MM.1S (cell line): ENCODE results near the gene PRG3.

Source experiments
- DNase-seq: peaks from one replicate; pipeline ENCODE4 v3.0.0-alpha.2; 2015
- H2AFZ ChIP-seq: fragments of 300-600 bp; sonication (generic); 2 replicates; pipeline ENCODE4 v1.6.0; 2016; ENCODE audit warnings: antibody characterized with exemption, low read length
- H3F3A ChIP-seq: fragments of 300-600 bp; sonication (generic); 2 replicates; pipeline ENCODE4 v1.6.1; 2016; ENCODE audit warnings: mild to moderate bottlenecking, antibody characterized with exemption, low read length, moderate library complexity, mixed read lengths; ENCODE audit not compliant: insufficient read depth
- H3K27ac ChIP-seq: fragments of 300-600 bp; sonication (generic); 2 replicates; pipeline ENCODE4 v1.5.1; 2016; ENCODE audit warnings: mild to moderate bottlenecking, low read length
- H3K27me3 ChIP-seq: fragments of 300-600 bp; sonication (generic); replicated peaks from 2 replicates; pipeline ENCODE4 v1.6.0; 2016; ENCODE audit warnings: low read length; ENCODE audit not compliant: insufficient read depth
- H3K36me3 ChIP-seq: fragments of 300-600 bp; sonication (generic); replicated peaks from 2 replicates; pipeline ENCODE4 v1.6.1; 2016; ENCODE audit warnings: mild to moderate bottlenecking, low read length, mixed read lengths; ENCODE audit not compliant: insufficient read depth
- H3K4me1 ChIP-seq: fragments of 300-600 bp; sonication (generic); 2 replicates; pipeline ENCODE4 v1.6.1; 2016; ENCODE audit warnings: low read length, mixed read lengths
- H3K4me2 ChIP-seq: fragments of 300-600 bp; sonication (generic); 2 replicates; pipeline ENCODE4 v1.6.0; 2016; ENCODE audit warnings: low read depth, low read length
- H3K4me3 ChIP-seq: fragments of 300-600 bp; sonication (generic); 2 replicates; pipeline ENCODE4 v1.5.1; 2016; ENCODE audit warnings: low read length, mixed read lengths
- H3K79me2 ChIP-seq: fragments of 300-600 bp; sonication (generic); 2 replicates; pipeline ENCODE4 v1.6.1; 2016; ENCODE audit warnings: mixed run types, low read length, mixed read lengths
- H3K9ac ChIP-seq: fragments of 300-600 bp; sonication (generic); 2 replicates; pipeline ENCODE4 v1.6.1; 2016; ENCODE audit warnings: low read length, mixed read lengths
- H3K9me2 ChIP-seq: fragments of 300-600 bp; sonication (generic); replicated peaks from 2 replicates; pipeline ENCODE4 v1.6.1; 2016; ENCODE audit warnings: mild to moderate bottlenecking, low read length, mixed read lengths; ENCODE audit not compliant: insufficient read depth
- H3K9me3 ChIP-seq: fragments of 300-600 bp; sonication (generic); replicated peaks from 2 replicates; pipeline ENCODE4 v1.6.1; 2016; ENCODE audit warnings: mild to moderate bottlenecking, low read length, mixed read lengths; ENCODE audit not compliant: insufficient read depth
- H4K20me1 ChIP-seq: fragments of 300-600 bp; sonication (generic); 2 replicates; pipeline ENCODE4 v1.6.1; 2016; ENCODE audit warnings: mild to moderate bottlenecking, low read length, moderate library complexity, mixed read lengths; ENCODE audit not compliant: insufficient read depth
- EZH2 ChIP-seq: fragments of 300-600 bp; sonication (generic); optimal IDR thresholded peaks from 2 replicates; pipeline ENCODE3; 2017; ENCODE audit warnings: low read depth, mild to moderate bottlenecking, antibody characterized with exemption, low read length, mixed read lengths
- EZH2phosphoT487 ChIP-seq: fragments of 300-600 bp; sonication (generic); IDR thresholded peaks from 2 replicates; pipeline ENCODE4 v1.6.1; 2018; ENCODE audit warnings: antibody characterized with exemption, low read length
- TF ChIP-seq, protein P1 (sequence below): fragments of 300-600 bp; sonication (generic); IDR thresholded peaks from 2 replicates; pipeline ENCODE4 v1.5.1; 2016; ENCODE audit warnings: antibody characterized with exemption, low read length, mixed read lengths

PRG3 gene

DNA sequence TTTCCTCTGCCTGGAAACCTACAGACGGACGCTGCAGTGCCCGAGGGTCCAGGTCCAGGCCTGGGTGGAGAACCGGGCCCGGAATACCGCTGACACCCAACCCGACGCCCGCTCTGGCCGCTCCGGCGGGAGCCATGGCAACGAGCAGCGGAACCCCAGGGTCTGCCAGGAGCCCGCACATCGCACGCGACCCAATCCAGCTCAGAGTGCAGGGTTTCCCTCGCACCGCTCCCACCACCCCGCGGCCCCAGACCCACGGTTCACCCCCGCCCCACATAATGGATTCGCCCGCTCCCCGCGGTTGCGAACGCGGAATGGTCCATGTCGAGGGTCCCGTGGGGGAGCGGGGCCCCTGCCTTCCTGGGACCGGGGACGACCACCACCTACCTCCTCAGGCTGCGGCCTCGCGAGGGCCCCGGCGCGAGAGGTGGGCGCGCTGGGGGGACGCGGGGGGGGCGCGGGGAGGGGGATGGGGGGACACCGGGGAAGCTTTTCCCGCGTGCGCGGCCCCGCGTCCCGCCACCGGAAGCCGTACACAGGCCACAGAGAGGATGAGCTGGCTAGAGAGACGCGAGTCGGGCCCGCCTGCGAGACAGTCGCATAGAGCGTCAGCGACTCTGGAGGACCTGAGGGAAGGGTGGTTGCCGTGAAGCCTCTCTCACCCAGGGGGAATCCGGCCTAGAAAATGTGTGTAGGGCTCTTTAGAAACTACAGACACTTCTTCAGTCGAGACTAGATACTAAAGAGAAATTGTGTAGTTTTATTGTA, 45.4 kb downstream of the PRG3 start, which contains the start of gene SSRP1:
SSRP1 (minus strand) TSS at position 550 of the 768 bp plus-strand sequence. CDS start 771 bp downstream, outside the sequence.
- Histone ChIP-seq H2AFZ (peak within 1 kb of the TSS; percentile 93), H3K79me2 (peaks cover 56% of the 10 kb centered on the region), H4K20me1 (no peaks in the 10 kb centered on the region), H3F3A (no peaks in the 10 kb centered on the region), H3K9ac (peak within 1 kb of the TSS; percentile 95), H3K9me2 (no peaks in the 10 kb centered on the region), H3K36me3 (peaks cover 15% of the 10 kb centered on the region), H3K27me3 (0 out of 2 replicates have a peak, but pooled peaks cover 3% of the 10 kb centered on the region), H3K9me3 (no peaks in the 10 kb centered on the region), H3K4me1 (peaks cover 13% of the 10 kb centered on the region), H3K4me2 (peak within 1 kb of the TSS; percentile 86), H3K4me3 (peak within 1 kb of the TSS; percentile 75), H3K27ac (peak within 1 kb of the TSS; percentile 51)
- no peak for TF ChIP-seq EZH2
- TF ChIP-seq, protein P1, sequence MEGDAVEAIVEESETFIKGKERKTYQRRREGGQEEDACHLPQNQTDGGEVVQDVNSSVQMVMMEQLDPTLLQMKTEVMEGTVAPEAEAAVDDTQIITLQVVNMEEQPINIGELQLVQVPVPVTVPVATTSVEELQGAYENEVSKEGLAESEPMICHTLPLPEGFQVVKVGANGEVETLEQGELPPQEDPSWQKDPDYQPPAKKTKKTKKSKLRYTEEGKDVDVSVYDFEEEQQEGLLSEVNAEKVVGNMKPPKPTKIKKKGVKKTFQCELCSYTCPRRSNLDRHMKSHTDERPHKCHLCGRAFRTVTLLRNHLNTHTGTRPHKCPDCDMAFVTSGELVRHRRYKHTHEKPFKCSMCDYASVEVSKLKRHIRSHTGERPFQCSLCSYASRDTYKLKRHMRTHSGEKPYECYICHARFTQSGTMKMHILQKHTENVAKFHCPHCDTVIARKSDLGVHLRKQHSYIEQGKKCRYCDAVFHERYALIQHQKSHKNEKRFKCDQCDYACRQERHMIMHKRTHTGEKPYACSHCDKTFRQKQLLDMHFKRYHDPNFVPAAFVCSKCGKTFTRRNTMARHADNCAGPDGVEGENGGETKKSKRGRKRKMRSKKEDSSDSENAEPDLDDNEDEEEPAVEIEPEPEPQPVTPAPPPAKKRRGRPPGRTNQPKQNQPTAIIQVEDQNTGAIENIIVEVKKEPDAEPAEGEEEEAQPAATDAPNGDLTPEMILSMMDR, result 0 out of 2 replicates have a peak, but pooled peaks have one; percentile 8
- no peak for TF ChIP-seq EZH2phosphoT487
- DNase-seq, result peak; percentile 91

GRCh38 chr11:57335023-57335342, 46.0 kb downstream of the PRG3 start:
- Histone ChIP-seq H3F3A (no peaks in the 10 kb centered on the region), H2AFZ (peak overlapping the region; percentile 74), H3K27me3 (0 out of 2 replicates have a peak, but pooled peaks cover 3% of the 10 kb centered on the region), H3K4me1 (peaks cover 13% of the 10 kb centered on the region), H3K27ac (peak overlapping the region; percentile 51), H3K4me3 (peak overlapping the region; percentile 75), H3K36me3 (peaks cover 18% of the 10 kb centered on the region), H3K9ac (peak overlapping the region; percentile 95), H3K79me2 (peaks cover 61% of the 10 kb centered on the region), H4K20me1 (no peaks in the 10 kb centered on the region), H3K9me2 (no peaks in the 10 kb centered on the region), H3K4me2 (peak overlapping the region; percentile 86), H3K9me3 (no peaks in the 10 kb centered on the region)
- no peak for DNase-seq
- TF ChIP-seq, protein P1, result no peak
- TF ChIP-seq EZH2phosphoT487 (no peak), EZH2 (no peak)

- no peak for DNase-seq
- H2AFZ ChIP-seq, result no peak overlapping the region
- no peak overlapping the region for H3K27ac ChIP-seq
- H3K4me3 ChIP-seq, result no peak overlapping the region
- no peak overlapping the region for H3K4me2 ChIP-seq
- H3K27me3 ChIP-seq, result no peaks in the 10 kb centered on the region
- H3K79me2 ChIP-seq, result peaks cover 65% of the 10 kb centered on the region
- H3K4me1 ChIP-seq, result peaks cover 18% of the 10 kb centered on the region
- TF ChIP-seq EZH2phosphoT487 (no peak), EZH2 (no peak)
- TF ChIP-seq, protein P1, result no peak
- H4K20me1 ChIP-seq, result no peaks in the 10 kb centered on the region
- no peaks in the 10 kb centered on the region for H3K9me3 ChIP-seq
- H3K36me3 ChIP-seq, result peaks cover 18% of the 10 kb centered on the region
- H3K9me2 ChIP-seq, result no peaks in the 10 kb centered on the region
- H3K9ac ChIP-seq, result no peak overlapping the region
- H3F3A ChIP-seq, result 0 out of 2 replicates have a peak, but pooled peaks cover under 1% of the 10 kb centered on the region
Measured at GRCh38 chr11:57332694-57333440, 48.1 kb downstream of the PRG3 start.
